ENCODE results near the gene SIMC1. TPM values are rescaled to one million over a fixed set of nuclear protein-coding genes. Genes with fewer than 3 reads are reported as not detected.
"Not testable (repeated sequence)": the region's sequence is repeated elsewhere in the genome, so short reads cannot be mapped to it uniquely, and the experiment has no call there.

The SIMC1 gene
- total RNA-seq, 4 donors from 2014 or later, result 9.0 to 20.2 (median 13.1) TPM

GRCh38 chr5:176266448-176266847, 28.2 kb downstream of the SIMC1 start:
- H3K36me3 ChIP-seq; H3K9me3 ChIP-seq; H3K4me1 ChIP-seq; H3K4me3 ChIP-seq (replicated peaks in 1 of 3); DNase-seq; H3K27ac ChIP-seq; intact Hi-C loops (cut with DNase I); H3K27me3 ChIP-seq: not testable (repeated sequence)
- 87 to 92% methylated on average over 1 of the region's 1 CpG for WGBS, 2 donors

- H3K36me3 ChIP-seq; H3K27ac ChIP-seq; H3K27me3 ChIP-seq; DNase-seq; H3K9me3 ChIP-seq; intact Hi-C loops (cut with DNase I); H3K4me3 ChIP-seq (replicated peaks in 1 of 3); H3K4me1 ChIP-seq: not testable (repeated sequence)
Observed at GRCh38 chr5:176289018-176289417, 50.8 kb downstream of the SIMC1 start.

GRCh38 chr5:176290057-176290840, 52.0 kb downstream of the SIMC1 start:
- H3K27ac ChIP-seq; H3K9me3 ChIP-seq; H3K27me3 ChIP-seq; H3K4me3 ChIP-seq (replicated peaks in 1 of 3); H3K4me1 ChIP-seq; intact Hi-C loops (cut with DNase I); H3K36me3 ChIP-seq; DNase-seq: not testable (repeated sequence)
- 91 to 95% methylated on average over 13 to 14 of the region's 14 CpGs for WGBS, 2 donors

GRCh38 chr5:176305356-176305755, 67.1 kb downstream of the SIMC1 start:
- H3K27ac ChIP-seq; H3K27me3 ChIP-seq; H3K9me3 ChIP-seq; H3K36me3 ChIP-seq; H3K4me3 ChIP-seq (replicated peaks in 1 of 3); H3K4me1 ChIP-seq; intact Hi-C loops (cut with DNase I); DNase-seq: not testable (repeated sequence)
- WGBS, 2 donors, result no CpG with 5 or more reads among the region's 31 CpGs

GRCh38 chr5:176317534-176318374, 79.5 kb downstream of the SIMC1 start:
- no peaks in the 10 kb centered on the region for H3K4me1 ChIP-seq
- no peak for TF ChIP-seq POLR2A (IDR thresholded peaks at IDR 0.05)
- TF ChIP-seq CTCF (IDR thresholded peaks at IDR 0.05), result no peak
- peak in 1 of 2 donors; percentile 5 for DNase-seq
- no peak overlapping the region for H3K4me3 ChIP-seq (replicated peaks in 1 of 3)
- 80 to 88% methylated on average over 7 of the region's 7 CpGs for WGBS, 2 donors
- peaks cover 3 to 4% of the 10 kb centered on the region in 2 donors for H3K36me3 ChIP-seq
- H3K9me3 ChIP-seq, result no peaks in the 10 kb centered on the region
- intact Hi-C loops (cut with DNase I), result no loop called here
- no peak overlapping the region for H3K27ac ChIP-seq
- no peaks in the 10 kb centered on the region for H3K27me3 ChIP-seq

- WGBS, 2 donors, result 77 to 81% methylated on average over 9 of the region's 9 CpGs
- Histone ChIP-seq H3K4me3 (replicated peaks in 1 of 3) (no peak overlapping the region), H3K4me1 (no peaks in the 10 kb centered on the region), H3K27me3 (no peaks in the 10 kb centered on the region), H3K36me3 (peaks cover 5 to 12% of the 10 kb centered on the region in 2 donors), H3K9me3 (no peaks in the 10 kb centered on the region), H3K27ac (no peak overlapping the region)
- no peak for DNase-seq
- TF ChIP-seq POLR2A (IDR thresholded peaks at IDR 0.05) (no peak), CTCF (IDR thresholded peaks at IDR 0.05) (peak in 2 of 6 experiments; percentile 13 to 32)
- intact Hi-C loops (cut with DNase I), result no loop called here
Observed at GRCh38 chr5:176319827-176320554, 81.8 kb downstream of the SIMC1 start.
